HG03565 (cell line): ENCODE data around the gene SLC35E3.

Experiments
- ATAC-seq: cut with Tn5 transposase; IDR thresholded peaks from one replicate; pipeline ENCODE4 v1.9.1; 2021; ENCODE audit warnings: mild to moderate bottlenecking, moderate library complexity; ENCODE audit not compliant: unreplicated experiment

SLC35E3 gene

DNA sequence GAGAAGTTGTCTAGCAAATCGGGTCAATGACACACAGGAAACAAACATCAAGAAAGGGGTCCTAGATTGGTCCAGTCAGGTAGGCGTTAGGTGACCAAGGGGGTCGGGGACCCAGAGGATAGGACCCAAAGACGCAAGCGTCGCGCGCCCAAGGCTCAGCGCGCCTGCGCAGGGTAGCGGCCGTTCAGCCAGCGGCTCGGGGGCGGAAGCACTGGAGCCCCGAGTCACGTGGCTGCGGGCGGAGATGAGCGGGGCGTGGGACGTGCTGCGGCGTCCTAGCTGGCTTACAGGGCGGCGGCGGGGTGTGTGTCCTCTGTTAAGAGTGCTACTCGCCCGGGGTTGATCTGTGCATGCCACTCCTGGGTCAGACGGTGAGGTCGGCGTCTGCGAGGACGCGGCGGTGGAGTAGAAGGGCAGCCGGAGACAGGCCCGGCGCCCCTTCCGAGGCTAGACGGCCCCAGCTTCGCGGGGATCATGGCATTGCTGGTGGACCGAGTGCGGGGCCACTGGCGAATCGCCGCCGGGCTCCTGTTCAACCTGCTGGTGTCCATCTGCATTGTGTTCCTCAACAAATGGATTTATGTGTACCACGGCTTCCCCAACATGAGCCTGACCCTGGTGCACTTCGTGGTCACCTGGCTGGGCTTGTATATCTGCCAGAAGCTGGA is at the start of gene SLC35E3:
SLC35E3 (plus strand) TSS at position 273 of the 668 bp plus-strand sequence; CDS start at position 475, 202 bp downstream.
- peak; percentile 92 for ATAC-seq

DNA sequence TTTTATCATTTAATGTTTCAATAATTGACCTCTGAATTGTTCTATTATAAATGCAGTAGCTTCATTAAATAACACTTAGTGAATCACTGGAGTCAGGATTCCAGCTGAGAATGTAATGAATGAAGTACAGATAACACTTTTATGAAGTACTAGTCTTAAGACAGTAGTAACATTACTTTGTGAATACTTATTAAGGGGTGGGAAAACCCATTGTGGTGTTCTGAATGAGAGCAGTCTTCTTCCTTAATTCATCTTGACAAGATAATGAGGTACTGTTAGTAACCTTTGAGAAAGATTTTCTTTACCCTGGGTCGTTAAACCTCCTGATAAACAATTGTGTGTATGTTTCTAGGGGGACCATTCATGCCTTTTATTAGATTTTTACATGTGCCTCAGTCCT is 46.5 kb upstream of the SLC35E3 start:
- ATAC-seq: no peak

DNA sequence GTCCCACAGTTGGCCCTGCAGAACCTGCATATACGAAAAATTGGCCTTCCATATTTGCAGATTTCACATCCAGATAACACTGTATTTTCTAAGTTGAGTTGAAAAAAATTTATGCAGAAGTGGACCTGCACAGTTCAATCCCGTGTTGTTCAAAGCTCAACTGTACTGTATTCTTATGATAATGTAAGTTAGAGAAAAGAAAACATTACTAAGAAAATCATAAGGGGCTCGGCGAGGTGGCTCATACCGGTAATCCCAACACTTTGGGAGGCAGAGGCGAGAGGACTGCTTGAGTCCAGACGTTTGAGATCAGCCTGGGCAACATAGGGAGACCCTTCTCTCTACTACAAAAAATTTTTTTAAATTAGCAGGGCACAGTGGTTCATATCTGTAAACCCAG is 18.2 kb upstream of the SLC35E3 start:
- no peak for ATAC-seq

DNA sequence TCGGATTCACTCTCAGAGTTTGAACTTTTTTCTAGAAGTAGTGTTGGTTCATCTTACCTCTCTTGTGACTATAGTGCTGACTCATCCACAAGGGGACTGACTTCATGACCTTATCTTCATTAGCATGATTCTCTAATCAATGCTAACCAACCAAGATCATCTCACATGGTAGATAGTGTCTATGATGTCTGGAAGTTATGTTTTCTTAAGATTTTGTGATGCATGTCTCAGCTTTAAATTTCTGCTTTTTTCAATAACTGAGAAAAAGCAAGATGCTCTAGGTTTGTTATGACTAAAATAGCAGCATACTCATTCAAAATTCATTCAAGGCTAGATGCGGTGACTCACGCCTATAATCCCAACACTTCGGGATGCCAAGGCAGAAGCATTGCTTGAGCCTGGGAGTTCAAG is 12.3 kb upstream of the SLC35E3 start:
- ATAC-seq: no peak

DNA sequence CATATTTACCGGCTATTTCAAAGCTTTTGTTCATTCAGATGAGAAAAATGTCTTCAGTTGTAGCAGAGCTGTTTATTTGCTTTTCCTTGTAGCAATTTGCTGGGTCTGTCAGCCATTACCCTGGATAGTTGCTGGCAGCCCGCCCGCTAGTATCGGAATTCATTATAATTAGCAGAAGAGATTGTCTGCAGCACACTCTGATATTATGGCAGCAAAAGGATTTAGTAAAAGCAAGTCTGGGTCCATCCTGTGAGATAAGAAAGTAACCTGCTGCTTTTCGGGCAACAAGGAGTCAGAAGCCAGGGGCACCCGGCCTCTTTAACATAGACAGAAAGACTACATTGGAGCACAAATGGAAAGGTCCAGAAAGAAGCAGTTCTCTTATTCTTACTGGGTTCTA is 6.1 kb upstream of the SLC35E3 start:
- ATAC-seq: no peak

DNA sequence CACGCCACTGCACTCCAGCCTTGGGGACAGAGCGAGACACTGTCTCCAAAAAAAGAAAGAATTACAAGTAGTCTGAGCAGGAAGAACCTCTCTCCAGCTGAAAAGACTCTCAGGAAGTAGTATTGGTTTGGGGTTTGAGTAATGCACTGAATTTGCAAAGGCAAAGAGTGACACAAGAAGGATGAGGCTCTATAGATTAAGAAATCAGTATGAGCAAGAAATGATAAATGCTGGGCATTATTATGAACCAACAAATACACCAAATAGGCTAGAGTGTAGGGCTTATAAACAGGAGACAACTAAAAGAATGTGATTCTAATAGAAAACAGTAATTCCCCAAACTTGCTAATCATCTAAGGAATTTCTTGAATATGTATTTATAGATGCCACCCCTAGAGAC is 2.6 kb upstream of the SLC35E3 start:
- ATAC-seq: no peak

DNA sequence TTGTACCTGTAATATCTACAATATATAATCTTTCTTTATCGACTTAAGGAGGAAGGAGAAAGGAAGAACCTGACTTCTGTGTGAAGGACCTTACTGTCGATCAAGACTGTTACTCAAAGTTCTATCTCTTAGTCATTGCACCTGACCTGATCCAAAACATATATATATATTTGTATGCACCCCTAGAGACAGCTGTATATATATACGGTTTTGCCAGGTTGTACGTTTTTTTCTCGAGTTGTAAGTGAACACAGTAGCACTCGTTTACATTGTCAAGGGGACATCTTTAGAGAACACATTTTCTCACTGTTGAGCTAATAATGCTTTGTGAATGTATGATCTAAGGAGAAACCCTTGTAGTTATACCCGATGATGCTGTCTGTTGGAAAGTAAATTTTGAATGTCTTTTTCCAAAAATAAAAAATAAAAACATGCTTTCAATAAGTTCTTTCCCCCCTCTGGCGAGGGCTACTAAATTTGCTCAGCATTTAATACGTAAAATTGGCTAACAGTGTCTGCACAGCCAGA is 536 bp upstream of the SLC35E3 start:
- ATAC-seq: peak; percentile 12

DNA sequence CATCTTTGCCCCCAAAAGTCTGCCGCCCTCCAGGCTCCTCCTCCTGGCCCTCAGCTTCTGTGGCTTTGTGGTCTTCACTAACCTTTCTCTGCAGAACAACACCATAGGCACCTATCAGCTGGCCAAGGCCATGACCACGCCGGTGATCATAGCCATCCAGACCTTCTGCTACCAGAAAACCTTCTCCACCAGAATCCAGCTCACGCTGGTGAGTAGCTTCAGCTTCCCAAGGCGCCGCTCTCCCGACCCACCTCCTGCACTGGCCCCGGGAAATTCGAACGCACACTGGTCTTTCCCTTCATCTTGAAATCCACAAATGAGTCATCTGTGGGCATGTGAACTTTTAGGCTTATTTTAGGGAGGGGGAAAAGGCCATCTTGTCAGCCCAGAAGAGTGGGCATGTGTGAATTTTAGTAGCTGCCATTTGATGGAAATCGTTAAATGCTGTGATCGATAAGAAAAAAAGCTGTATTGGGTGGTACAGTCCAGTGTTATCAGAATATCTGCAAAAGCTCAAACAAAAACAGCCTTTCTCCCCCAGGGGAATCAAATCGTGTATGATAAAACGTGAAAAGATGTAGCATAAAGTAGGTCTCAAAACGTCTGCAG is 700 bp downstream of the SLC35E3 start:
- peak; percentile 11 for ATAC-seq

DNA sequence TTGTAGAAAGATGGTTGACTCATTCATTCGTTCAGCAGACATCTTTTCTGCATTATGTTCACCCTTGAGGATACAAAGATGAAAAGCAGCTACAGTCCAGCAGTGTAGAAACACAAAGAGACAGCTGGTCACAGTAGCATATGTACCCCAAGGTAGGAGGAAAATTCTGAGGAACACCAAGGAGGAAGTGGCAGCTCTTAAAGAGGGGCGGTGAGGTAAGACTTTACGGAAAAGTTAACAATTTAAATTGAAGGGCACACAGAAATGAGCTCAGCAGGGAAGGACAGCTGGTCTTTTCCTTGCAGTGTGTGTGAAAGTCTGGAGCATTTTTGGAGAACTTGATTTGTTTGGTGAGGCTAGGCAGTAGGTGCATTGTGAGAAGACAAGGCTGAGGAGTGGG is 3.5 kb downstream of the SLC35E3 start:
- no peak for ATAC-seq

DNA sequence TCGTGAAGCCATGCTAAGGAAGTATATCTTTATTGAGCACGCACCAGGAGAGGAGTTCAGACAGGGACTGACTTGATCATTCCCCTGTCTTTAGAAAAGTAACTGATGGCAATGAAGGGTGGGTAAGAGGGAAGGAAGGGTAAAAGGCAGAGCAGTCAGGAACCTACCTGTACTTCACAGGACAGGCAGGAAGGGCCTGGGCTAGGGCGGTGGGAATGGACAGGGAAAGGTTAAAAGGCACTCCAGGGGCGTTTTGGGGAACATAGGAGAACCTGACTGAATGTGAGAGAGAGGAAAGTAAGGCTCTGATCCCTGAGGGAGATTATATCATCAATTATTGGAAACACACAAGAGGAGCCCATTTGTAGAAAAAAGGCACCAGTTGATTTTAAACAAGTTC is 3.9 kb downstream of the SLC35E3 start:
- ATAC-seq: no peak

DNA sequence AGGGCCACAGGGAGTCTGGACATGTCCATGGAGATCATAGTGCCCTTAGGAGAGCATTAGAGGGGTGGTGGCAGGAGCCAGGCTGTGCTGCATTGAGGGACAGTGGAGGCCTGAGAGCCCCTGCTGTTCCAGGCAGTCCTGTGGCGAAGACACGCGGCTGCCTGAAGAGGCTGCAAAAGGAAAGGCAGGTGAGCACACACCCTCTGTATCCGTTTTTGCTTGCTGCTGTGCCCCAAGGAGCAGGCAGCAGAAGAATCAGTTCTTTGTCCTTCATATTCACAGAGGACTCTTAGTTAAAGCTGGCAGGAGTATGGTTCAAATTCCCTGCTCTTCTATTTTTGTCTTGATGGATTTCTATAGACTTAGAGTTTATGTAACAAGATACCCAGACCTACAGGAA is 4.5 kb downstream of the SLC35E3 start:
- no peak for ATAC-seq

DNA sequence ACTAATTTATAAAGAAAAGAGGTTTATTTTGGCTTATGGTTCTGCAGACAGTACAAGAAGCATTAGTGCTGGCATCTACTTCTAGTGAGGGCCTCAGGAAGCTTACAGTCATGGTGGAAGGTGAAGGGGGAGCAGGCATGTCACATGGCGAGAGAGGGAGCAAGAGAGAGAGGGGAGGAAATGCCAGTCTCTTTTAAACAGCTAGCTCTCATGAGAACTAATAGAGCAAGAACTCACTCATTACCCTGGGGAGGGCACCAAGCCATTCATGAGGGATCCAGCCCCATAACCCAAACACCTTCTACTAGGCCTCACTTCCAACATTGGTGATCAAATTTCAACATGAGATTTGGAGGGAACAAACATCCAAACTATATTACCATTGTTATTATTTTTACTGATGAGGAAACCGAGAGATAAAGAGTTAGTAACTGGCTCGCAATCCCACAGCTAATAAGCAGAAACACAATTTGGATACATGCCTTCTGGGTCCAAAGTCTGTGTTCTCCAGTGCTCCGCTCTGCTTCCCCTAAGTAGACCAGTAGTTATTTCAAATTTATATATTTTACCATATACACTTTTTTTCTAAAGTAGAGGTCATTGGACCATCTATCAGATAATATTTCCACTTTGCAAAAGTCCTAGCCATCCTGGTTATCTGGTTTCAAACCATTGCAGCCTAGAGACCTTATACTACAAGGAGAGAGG is 9.7 kb downstream of the SLC35E3 start:
- ATAC-seq: no peak

DNA sequence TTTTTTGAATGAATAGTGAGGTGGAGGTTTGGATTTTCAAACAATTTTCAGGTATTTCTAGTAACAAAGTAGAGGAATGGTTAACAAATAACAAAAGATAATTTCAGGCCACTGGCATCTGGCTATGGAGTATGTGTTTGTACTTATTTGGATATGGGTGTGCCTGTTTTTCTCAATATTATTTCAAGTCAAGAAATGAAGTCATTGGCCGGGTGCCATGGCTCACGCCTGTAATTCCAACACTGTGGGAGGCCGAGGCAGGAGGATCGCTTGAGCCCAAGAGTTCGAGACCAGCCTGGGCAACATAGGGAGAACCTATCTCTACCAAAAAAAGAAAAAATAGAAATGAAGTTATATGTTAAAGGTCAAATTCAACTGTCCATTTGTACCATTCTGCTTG is 13.9 kb downstream of the SLC35E3 start:
- no peak for ATAC-seq

DNA sequence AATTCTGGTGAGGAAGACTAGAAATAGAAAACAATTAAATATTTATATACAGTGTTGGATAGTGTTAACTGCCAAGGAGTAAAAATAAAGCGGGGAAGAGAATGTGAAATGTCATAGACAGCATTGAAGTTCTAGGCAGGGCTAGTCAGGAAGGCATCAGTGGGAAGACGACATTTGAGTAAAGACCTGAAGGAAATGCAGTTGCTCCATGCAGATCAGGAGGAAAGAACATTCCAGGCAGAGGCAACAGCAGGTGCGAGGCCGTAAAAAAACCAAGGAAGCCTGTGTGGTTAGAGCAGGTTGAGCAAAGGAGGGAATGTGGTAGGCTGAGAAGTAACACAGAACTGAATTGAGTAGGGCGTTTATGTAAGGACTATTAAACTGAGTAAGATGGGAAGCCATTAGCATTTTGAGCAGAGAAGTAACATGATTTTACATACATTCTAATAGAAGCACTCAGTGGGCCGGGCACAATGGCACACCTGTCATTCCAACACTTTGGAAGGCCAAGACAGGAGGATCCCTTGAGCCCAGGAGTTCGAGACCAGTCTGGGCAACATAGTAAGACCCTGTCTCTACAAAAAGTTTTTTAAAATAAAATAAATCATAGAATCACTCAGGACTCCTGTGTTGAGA is 14.9 kb downstream of the SLC35E3 start:
- no peak for ATAC-seq

DNA sequence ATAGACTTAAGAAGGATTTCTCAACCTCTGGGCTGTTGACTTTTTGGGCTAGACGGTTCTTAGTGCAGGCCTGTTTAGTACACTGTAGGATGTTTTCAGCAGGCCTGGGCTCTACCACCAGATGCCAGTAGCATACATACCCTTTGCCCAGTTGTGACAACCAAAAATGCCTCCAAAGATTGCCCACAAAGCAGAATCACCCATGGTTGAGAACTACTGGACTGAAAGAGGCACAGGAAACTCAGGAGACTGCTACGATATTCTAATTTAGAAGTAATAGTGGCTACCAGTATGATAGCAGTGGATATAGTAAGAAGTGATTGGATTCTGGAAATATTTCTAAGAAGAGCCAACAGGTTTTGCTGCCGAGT is 15.5 kb downstream of the SLC35E3 start:
- no peak for ATAC-seq

DNA sequence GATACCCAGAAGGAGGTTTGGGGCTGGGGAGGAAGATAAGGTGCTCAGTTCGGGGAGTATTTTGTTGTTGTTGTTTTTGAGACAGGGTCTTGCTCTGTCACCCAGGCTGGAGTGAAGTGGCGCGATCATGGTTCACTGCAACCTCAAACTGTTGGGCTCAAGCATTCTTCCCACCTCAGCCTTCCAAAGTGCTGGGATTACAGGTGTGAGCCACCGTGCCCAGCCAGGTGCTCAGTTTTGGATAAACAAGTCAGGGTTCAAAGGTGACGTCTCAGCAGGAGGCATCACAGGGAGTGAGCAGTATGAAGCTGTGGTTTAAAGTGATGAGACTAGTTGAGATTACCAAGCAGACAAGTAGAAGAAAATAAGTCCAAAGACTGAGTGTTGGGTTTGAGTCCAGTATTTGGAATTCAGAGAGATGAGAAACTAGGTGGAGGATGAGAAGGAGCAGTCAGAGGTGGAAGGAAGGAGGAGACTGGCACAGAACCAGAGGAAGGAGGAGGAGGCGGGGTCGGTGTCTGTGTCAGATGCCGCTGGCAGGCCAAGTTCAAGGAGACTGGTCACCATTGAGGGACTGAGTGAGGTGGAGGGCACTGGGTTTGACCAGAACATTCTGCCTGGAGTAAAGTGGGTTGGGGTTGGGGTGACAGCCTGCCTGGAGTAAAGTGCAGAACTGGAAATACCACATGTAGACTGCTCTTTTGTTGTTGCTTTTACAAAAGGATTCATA is 16.1 kb downstream of the SLC35E3 start:
- no peak for ATAC-seq

DNA sequence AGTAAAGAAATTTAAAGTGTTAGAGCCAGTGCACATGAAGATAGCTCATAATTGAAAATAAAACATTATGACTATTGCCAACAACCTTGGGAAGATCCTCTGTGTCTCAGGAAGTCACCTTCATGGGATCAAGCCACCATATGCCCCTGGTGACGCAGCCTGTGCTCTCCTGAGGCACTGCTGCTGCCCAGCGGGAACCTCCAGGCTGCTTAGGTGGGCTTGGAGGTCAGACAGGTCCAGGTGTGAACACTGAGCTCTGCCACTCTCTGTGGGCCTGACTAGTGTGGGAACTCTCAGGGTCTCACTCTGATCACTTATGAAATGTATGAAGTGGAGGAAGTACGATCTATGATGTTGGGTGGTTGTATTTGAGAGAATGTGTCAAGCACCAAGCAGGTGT is 16.7 kb downstream of the SLC35E3 start:
- no peak for ATAC-seq

DNA sequence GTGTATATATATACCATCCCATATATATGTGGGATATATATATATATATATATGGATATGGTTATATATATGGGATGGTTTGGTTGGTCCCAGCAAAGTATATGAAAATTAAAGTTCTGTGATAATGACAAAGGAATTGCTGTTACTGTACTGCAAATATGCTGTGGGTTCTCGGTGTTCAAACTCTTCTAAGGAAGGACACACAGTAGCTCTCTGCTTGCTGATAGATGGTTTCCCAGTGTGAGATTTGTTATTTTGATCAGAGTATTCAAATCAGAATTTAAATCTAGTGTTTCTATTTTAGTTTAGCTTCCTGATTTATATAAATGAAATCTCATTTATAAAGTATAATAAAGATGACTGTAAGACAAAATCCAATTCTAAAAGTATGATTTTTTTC is 19.7 kb downstream of the SLC35E3 start:
- no peak for ATAC-seq

DNA sequence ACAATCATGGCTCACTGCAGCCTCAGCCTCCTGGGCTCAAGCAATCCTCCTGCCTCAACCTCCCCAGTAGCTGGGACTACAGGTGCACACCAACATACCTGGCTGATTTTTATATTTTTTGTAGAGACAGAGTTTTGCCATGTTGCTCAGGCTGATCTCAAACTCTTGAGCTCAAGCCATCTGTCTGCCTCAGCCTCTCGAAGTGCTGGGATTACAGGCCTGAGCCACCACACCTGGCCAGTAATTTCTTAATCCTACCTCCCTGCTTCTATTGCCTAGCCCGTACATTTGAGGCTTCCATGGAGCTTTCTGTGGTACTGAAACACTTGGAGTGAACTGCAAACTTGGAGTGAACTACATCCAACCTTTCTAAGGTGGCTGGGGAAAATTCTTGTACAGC is 20.7 kb downstream of the SLC35E3 start:
- no peak for ATAC-seq

DNA sequence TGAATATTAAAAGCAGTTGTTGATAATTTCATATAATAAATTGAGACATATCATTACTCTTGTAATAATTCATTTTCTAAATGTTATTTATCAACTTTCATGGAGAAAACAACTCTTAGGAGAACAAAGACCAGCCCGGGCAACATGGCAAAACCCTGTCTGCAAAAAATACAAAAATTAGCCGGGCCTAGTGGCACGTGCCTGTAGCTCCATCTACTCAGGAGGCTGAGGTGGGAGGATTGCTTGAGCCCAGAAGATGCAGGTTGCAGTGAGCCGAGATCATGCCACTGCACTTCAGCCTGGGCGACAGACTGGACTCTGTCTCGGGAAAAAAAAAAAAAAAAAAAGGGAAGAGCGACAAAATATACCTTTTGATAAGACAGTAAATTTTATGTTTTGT is 21.2 kb downstream of the SLC35E3 start:
- ATAC-seq: no peak

DNA sequence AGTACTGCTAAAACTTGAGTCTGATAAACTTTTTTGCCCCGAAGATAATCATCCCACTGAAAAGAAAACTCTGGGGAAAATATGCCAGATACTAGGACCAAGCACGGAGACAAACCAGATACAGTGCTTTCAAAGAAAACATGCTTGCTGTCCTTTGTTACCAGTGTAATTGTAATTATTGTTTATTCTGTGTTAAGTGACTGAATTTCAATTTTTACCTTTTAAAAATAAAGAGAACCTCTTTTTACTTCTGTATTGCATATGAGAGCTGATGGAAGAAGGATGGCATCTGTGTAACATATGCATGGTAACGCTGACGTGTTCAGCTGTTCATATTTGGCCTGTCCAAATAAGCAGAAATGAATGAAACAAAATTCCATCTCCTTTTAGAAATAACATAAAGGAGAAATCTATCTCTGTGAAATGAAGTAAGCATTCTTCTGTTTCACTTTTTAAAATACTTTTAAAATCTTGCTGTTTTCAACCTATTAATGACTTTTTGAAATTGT is 22.5 kb downstream of the SLC35E3 start:
- ATAC-seq: no peak
